ENCODE results near the gene ATP1A2.

The ATP1A2 gene

DNA sequence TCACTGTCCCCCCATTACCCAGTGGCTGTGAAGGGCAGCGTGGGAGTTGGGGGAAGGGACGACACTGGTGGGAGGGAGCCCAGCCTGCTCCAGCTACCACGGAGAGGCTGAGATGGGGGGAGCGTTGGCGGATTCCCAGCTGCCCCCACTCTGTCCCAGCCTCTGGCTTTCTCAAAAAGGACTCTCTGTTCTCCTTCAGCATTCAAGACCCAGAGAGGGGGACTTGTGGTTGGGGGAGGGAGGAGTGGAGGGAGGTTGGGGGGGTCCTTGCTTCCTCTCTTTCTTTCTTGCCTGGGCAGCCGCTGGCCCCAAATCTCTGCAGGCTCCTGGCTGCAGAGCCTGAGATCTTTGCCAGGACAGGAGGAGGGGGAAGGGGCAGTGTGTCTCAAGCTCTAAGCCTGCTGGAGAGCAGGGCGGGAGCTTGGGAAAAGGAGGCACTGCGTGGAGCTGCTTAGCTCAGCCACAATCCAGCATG lies 2.2 kb downstream of the ATP1A2 start:
- H3K27me3 ChIP-seq (ENCODE audit: control insufficient read depth, low read length) = peaks cover 18% of the 10 kb centered on the region
- no peaks in the 10 kb centered on the region for H3K36me3 ChIP-seq (ENCODE audit: control insufficient read depth, low read length)
- H3K27ac ChIP-seq (ENCODE audit: low read depth, low read length) = no peak overlapping the region
- H3F3A ChIP-seq (ENCODE audit: control insufficient read depth, insufficient read depth) = no peaks in the 10 kb centered on the region
- H3K79me2 ChIP-seq (ENCODE audit: control insufficient read depth, low read length) = no peaks in the 10 kb centered on the region
- no peak overlapping the region for H3K4me3 ChIP-seq (ENCODE audit: low read length)
- no peaks in the 10 kb centered on the region for H3K9me2 ChIP-seq (replicated peaks; ENCODE audit: control insufficient read depth, low read length)
- TF ChIP-seq, protein P1, sequence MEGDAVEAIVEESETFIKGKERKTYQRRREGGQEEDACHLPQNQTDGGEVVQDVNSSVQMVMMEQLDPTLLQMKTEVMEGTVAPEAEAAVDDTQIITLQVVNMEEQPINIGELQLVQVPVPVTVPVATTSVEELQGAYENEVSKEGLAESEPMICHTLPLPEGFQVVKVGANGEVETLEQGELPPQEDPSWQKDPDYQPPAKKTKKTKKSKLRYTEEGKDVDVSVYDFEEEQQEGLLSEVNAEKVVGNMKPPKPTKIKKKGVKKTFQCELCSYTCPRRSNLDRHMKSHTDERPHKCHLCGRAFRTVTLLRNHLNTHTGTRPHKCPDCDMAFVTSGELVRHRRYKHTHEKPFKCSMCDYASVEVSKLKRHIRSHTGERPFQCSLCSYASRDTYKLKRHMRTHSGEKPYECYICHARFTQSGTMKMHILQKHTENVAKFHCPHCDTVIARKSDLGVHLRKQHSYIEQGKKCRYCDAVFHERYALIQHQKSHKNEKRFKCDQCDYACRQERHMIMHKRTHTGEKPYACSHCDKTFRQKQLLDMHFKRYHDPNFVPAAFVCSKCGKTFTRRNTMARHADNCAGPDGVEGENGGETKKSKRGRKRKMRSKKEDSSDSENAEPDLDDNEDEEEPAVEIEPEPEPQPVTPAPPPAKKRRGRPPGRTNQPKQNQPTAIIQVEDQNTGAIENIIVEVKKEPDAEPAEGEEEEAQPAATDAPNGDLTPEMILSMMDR (IDR thresholded peaks at IDR 0.05; ENCODE audit: low read depth, low read length, poor library complexity, severe bottlenecking) = no peak
- TF ChIP-seq EZH2phosphoT487 (IDR thresholded peaks at IDR 0.05; ENCODE audit: borderline replicate concordance, low read length) = no peak
- no peaks in the 10 kb centered on the region for H4K20me1 ChIP-seq (ENCODE audit: control insufficient read depth, insufficient read depth, low read depth, low read length)
- no peak overlapping the region for H3K4me2 ChIP-seq (ENCODE audit: low read length)
- H3K4me1 ChIP-seq (ENCODE audit: control insufficient read depth, low read length) = no peaks in the 10 kb centered on the region
- no peaks in the 10 kb centered on the region for H3K9me3 ChIP-seq (ENCODE audit: control insufficient read depth, insufficient read depth, low read length)

DNA sequence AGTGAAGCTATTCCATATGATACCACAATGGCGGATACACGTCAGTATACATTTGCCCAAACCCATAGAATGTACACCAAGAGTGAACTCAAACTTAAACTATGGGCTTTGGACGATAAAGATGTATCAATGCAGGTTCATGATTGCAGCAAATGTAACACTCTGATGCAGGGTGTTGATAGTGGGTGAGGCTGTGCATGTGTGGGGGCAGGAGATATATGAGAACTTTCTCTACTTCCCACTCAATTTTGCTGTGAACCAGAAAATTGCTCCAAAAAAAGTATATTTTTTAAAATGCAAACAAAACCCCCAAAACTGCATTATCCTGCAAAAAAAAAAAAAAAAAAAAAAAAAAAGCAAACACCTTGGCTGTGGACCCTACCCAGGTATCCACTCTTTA lies 3.4 kb downstream of the ATP1A2 start:
- H3F3A ChIP-seq (ENCODE audit: control insufficient read depth, insufficient read depth) = no peaks in the 10 kb centered on the region
- no peaks in the 10 kb centered on the region for H3K79me2 ChIP-seq (ENCODE audit: control insufficient read depth, low read length)
- no peaks in the 10 kb centered on the region for H3K4me1 ChIP-seq (ENCODE audit: control insufficient read depth, low read length)
- no peak overlapping the region for H3K4me3 ChIP-seq (ENCODE audit: low read length)
- no peak overlapping the region for H3K4me2 ChIP-seq (ENCODE audit: low read length)
- H3K9me2 ChIP-seq (replicated peaks; ENCODE audit: control insufficient read depth, low read length) = no peaks in the 10 kb centered on the region
- no peaks in the 10 kb centered on the region for H4K20me1 ChIP-seq (ENCODE audit: control insufficient read depth, insufficient read depth, low read depth, low read length)
- H3K9me3 ChIP-seq (ENCODE audit: control insufficient read depth, insufficient read depth, low read length) = no peaks in the 10 kb centered on the region
- H3K27me3 ChIP-seq (ENCODE audit: control insufficient read depth, low read length) = peaks cover 18% of the 10 kb centered on the region
- TF ChIP-seq, protein P1 (IDR thresholded peaks at IDR 0.05; ENCODE audit: low read depth, low read length, poor library complexity, severe bottlenecking) = no peak
- no peak for TF ChIP-seq EZH2phosphoT487 (IDR thresholded peaks at IDR 0.05; ENCODE audit: borderline replicate concordance, low read length)
- no peaks in the 10 kb centered on the region for H3K36me3 ChIP-seq (ENCODE audit: control insufficient read depth, low read length)
- no peak overlapping the region for H3K27ac ChIP-seq (ENCODE audit: low read depth, low read length)

DNA sequence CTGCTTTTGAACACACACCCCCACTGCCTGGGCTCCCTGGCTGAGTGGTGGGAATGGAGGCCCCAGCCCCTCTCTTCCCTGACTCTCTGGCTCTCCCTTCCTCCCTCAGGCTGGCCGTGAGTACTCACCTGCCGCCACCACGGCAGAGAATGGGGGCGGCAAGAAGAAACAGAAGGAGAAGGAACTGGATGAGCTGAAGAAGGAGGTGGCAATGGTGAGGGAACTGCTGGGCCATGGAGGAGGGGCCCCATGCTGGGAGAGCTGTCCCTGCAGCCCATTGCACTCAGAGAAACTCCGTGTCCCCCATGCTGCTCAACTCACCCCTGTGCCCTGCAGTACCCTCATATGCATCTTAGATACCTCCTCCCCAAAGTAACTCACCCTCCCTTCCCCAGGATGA lies 5.2 kb downstream of the ATP1A2 start:
- TF ChIP-seq EZH2phosphoT487 (IDR thresholded peaks at IDR 0.05; ENCODE audit: borderline replicate concordance, low read length) = no peak
- no peaks in the 10 kb centered on the region for H4K20me1 ChIP-seq (ENCODE audit: control insufficient read depth, insufficient read depth, low read depth, low read length)
- no peaks in the 10 kb centered on the region for H3K9me3 ChIP-seq (ENCODE audit: control insufficient read depth, insufficient read depth, low read length)
- no peaks in the 10 kb centered on the region for H3K4me1 ChIP-seq (ENCODE audit: control insufficient read depth, low read length)
- no peak overlapping the region for H3K27ac ChIP-seq (ENCODE audit: low read depth, low read length)
- H3K27me3 ChIP-seq (ENCODE audit: control insufficient read depth, low read length) = peaks cover 12% of the 10 kb centered on the region
- no peak overlapping the region for H3K4me2 ChIP-seq (ENCODE audit: low read length)
- no peaks in the 10 kb centered on the region for H3K9me2 ChIP-seq (replicated peaks; ENCODE audit: control insufficient read depth, low read length)
- H3K36me3 ChIP-seq (ENCODE audit: control insufficient read depth, low read length) = no peaks in the 10 kb centered on the region
- no peak overlapping the region for H3K4me3 ChIP-seq (ENCODE audit: low read length)
- H3F3A ChIP-seq (ENCODE audit: control insufficient read depth, insufficient read depth) = no peaks in the 10 kb centered on the region
- H3K79me2 ChIP-seq (ENCODE audit: control insufficient read depth, low read length) = no peaks in the 10 kb centered on the region

DNA sequence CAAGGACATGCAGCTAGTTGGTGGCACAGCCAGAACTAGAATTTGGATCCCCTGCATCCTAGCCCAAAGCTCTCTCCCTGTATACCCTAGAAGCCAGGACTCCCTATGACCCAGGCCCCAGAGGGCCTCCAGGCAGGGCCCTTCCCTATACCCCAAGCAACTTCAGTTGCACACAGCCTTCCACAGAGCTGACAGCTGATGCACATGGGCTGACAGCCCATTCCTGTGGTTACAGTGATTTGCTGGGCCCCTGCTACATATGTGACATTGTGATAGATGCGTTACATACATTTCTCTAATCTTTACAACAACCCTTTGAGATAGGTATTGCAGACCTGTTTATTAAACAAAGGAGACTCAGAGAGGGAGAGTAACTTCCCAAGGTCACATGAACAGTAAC lies 5.8 kb downstream of the ATP1A2 start:
- Histone ChIP-seq H3K4me3 (ENCODE audit: low read length) (no peak overlapping the region), H3K79me2 (ENCODE audit: control insufficient read depth, low read length) (no peaks in the 10 kb centered on the region), H3K4me2 (ENCODE audit: low read length) (no peak overlapping the region), H3K27me3 (ENCODE audit: control insufficient read depth, low read length) (peaks cover 12% of the 10 kb centered on the region), H3K36me3 (ENCODE audit: control insufficient read depth, low read length) (no peaks in the 10 kb centered on the region), H3K27ac (ENCODE audit: low read depth, low read length) (no peak overlapping the region), H4K20me1 (ENCODE audit: control insufficient read depth, insufficient read depth, low read depth, low read length) (no peaks in the 10 kb centered on the region), H3K9me2 (replicated peaks; ENCODE audit: control insufficient read depth, low read length) (no peaks in the 10 kb centered on the region), H3F3A (ENCODE audit: control insufficient read depth, insufficient read depth) (no peaks in the 10 kb centered on the region), H3K9me3 (ENCODE audit: control insufficient read depth, insufficient read depth, low read length) (no peaks in the 10 kb centered on the region), H3K4me1 (ENCODE audit: control insufficient read depth, low read length) (no peaks in the 10 kb centered on the region)
- TF ChIP-seq EZH2phosphoT487 (IDR thresholded peaks at IDR 0.05; ENCODE audit: borderline replicate concordance, low read length) = no peak
- TF ChIP-seq, protein P1 (IDR thresholded peaks at IDR 0.05; ENCODE audit: low read depth, low read length, poor library complexity, severe bottlenecking) = no peak
